PC-9 (cell line): ENCODE results near the gene SLPI.

Experiments used
- EZH2 ChIP-seq: fragments of 200-600 bp; sonication (generic); IDR thresholded peaks from 2 replicates; pipeline ENCODE4 v1.8.0; 2017; ENCODE audit warnings: antibody characterized with exemption, low read depth
- TF ChIP-seq, protein P1 (sequence below): fragments of 200-600 bp; sonication (generic); conservative IDR thresholded peaks from 2 replicates; pipeline ENCODE4 v1.6.1; 2017; ENCODE audit warnings: mixed run types, antibody characterized with exemption, mild to moderate bottlenecking, moderate library complexity

GRCh38 chr20:45288860-45289259 is 34.5 kb upstream of the SLPI start:
- TF ChIP-seq, protein P1, sequence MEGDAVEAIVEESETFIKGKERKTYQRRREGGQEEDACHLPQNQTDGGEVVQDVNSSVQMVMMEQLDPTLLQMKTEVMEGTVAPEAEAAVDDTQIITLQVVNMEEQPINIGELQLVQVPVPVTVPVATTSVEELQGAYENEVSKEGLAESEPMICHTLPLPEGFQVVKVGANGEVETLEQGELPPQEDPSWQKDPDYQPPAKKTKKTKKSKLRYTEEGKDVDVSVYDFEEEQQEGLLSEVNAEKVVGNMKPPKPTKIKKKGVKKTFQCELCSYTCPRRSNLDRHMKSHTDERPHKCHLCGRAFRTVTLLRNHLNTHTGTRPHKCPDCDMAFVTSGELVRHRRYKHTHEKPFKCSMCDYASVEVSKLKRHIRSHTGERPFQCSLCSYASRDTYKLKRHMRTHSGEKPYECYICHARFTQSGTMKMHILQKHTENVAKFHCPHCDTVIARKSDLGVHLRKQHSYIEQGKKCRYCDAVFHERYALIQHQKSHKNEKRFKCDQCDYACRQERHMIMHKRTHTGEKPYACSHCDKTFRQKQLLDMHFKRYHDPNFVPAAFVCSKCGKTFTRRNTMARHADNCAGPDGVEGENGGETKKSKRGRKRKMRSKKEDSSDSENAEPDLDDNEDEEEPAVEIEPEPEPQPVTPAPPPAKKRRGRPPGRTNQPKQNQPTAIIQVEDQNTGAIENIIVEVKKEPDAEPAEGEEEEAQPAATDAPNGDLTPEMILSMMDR: no peak
- TF ChIP-seq EZH2: no peak
